WTC11 (cell line): Measurements from ENCODE around the gene HOXB1. TPM values are rescaled to one million over a fixed set of nuclear protein-coding genes. Genes with fewer than 3 reads are reported as not detected.

Source experiments
- ATAC-seq: fragments of 200-7000 bp; cut with Tn5 transposase; 2 replicates; pipeline ENCODE4 v1.10.0; 2021; ENCODE audit warnings: mild to moderate bottlenecking, moderate library complexity
- CTCF ChIA-PET: fragments of 300-600 bp; sonication (Branson Sonifier 250); formaldehyde crosslinking; loops from one replicate; lab custom pipeline; 2021; ENCODE audit warnings: antibody characterized with exemption; lab: Charles Lee
- POLR2A ChIA-PET: fragments of 350-600 bp; sonication (Branson Sonifier 250); formaldehyde crosslinking; loops from one replicate; lab custom pipeline; 2021; ENCODE audit warnings: antibody characterized with exemption; lab: Charles Lee
- DNase-seq: peaks from one replicate; pipeline ENCODE4 v3.0.0; 2021; ENCODE audit warnings: low spot score
- H3K27ac Mint-ChIP-seq: 2 replicates; pipeline ENCODE4 v1.8.0; 2021; ENCODE audit warnings: mixed read lengths
- H3K27me3 Mint-ChIP-seq: 2 replicates; pipeline ENCODE4 v1.8.0; 2021; ENCODE audit warnings: low read depth, mild to moderate bottlenecking, moderate library complexity, mixed read lengths
- H3K36me3 Mint-ChIP-seq: 2 replicates; pipeline ENCODE4 v1.8.0; 2021; ENCODE audit warnings: mixed read lengths
- H3K4me1 Mint-ChIP-seq: 2 replicates; pipeline ENCODE4 v1.8.0; 2022; ENCODE audit warnings: mixed read lengths
- H3K4me3 Mint-ChIP-seq: 2 replicates; pipeline ENCODE4 v1.8.0; 2021; ENCODE audit warnings: mild to moderate bottlenecking, moderate library complexity, mixed read lengths
- H3K9me3 Mint-ChIP-seq: 2 replicates; pipeline ENCODE4 v1.8.0; 2021; ENCODE audit warnings: mixed read lengths
- ARID4B ChIP-seq: sonication (generic); formaldehyde crosslinking; IDR thresholded peaks from 2 replicates; pipeline ENCODE4 v1.8.0; 2023; ENCODE audit warnings: missing genetic modification reagents, mild to moderate bottlenecking, borderline replicate concordance
- CDX4 ChIP-seq: fragments of 250-450 bp; sonication (Bioruptor Pico); IDR thresholded peaks from 2 replicates; pipeline ENCODE4 v1.9.0; 2021; ENCODE audit warnings: moderate library complexity, mild to moderate bottlenecking, inconsistent platforms, borderline replicate concordance
- ERG ChIP-seq: fragments of 250-450 bp; sonication (Bioruptor Pico); IDR thresholded peaks from 2 replicates; pipeline ENCODE4 v1.8.0; 2021; ENCODE audit warnings: mild to moderate bottlenecking
- FOXP1 ChIP-seq: sonication (generic); formaldehyde crosslinking; IDR thresholded peaks from 2 replicates; pipeline ENCODE4 v1.8.0; 2022; ENCODE audit warnings: missing genetic modification reagents, mild to moderate bottlenecking, moderate library complexity, borderline replicate concordance
- FOXP4 ChIP-seq: sonication (generic); formaldehyde crosslinking; IDR thresholded peaks from 2 replicates; pipeline ENCODE4 v1.8.0; 2022; ENCODE audit warnings: mild to moderate bottlenecking, missing genetic modification reagents
- GTF2I ChIP-seq: fragments of 250-450 bp; sonication (Bioruptor Pico); conservative IDR thresholded peaks from 2 replicates; pipeline ENCODE4 v1.4.0; 2021; ENCODE audit warnings: mild to moderate bottlenecking
- MAX ChIP-seq: sonication (generic); formaldehyde crosslinking; IDR thresholded peaks from 2 replicates; pipeline ENCODE4 v1.8.0; 2022; ENCODE audit warnings: mild to moderate bottlenecking, missing genetic modification reagents
- NFYB ChIP-seq: sonication (generic); formaldehyde crosslinking; conservative IDR thresholded peaks from 2 replicates; pipeline ENCODE4 v1.8.0; 2022; ENCODE audit warnings: low read depth, missing genetic modification reagents
- NR1H2 ChIP-seq: sonication (generic); formaldehyde crosslinking; IDR thresholded peaks from 2 replicates; pipeline ENCODE4 v1.9.0; 2021; ENCODE audit warnings: mild to moderate bottlenecking, moderate library complexity, missing genetic modification reagents
- RELA ChIP-seq: sonication (generic); formaldehyde crosslinking; IDR thresholded peaks from 2 replicates; pipeline ENCODE4 v1.8.1; 2022; ENCODE audit warnings: missing genetic modification reagents, mild to moderate bottlenecking, borderline replicate concordance
- SP1 ChIP-seq: sonication (generic); formaldehyde crosslinking; conservative IDR thresholded peaks from 2 replicates; pipeline ENCODE4 v1.8.1; 2022; ENCODE audit warnings: missing genetic modification reagents
- ZNF138 ChIP-seq: sonication (generic); formaldehyde crosslinking; conservative IDR thresholded peaks from 2 replicates; pipeline ENCODE4 v1.8.1; 2022; ENCODE audit warnings: mild to moderate bottlenecking, moderate library complexity, missing genetic modification reagents
- ZNF396 ChIP-seq: fragments of 250-450 bp; sonication (Bioruptor Pico); IDR thresholded peaks from 2 replicates; pipeline ENCODE4 v1.8.0; 2021; ENCODE audit warnings: mild to moderate bottlenecking, moderate library complexity, borderline replicate concordance
- ZNF512 ChIP-seq: sonication (generic); formaldehyde crosslinking; IDR thresholded peaks from 2 replicates; pipeline ENCODE4 v1.8.1; 2022; ENCODE audit warnings: missing genetic modification reagents, borderline replicate concordance
- ZNF671 ChIP-seq: fragments of 250-450 bp; sonication (Bioruptor Pico); IDR thresholded peaks from 2 replicates; pipeline ENCODE4 v1.8.0; 2021; ENCODE audit warnings: mild to moderate bottlenecking
- total RNA-seq: library from RNA; stranded (reverse); gene quantifications from 3 replicates; pipeline ENCODE4 v1.2.3, GENCODE V29; 2021

Gene HOXB1
- total RNA-seq, 1 experiment from 2014 or later = 0.63 TPM

GRCh38 chr17:48575673-48576478 lies 45.1 kb upstream of the HOXB1 start:
- H3K27me3 Mint-ChIP-seq = peaks cover 29% of the 10 kb centered on the region; the same call in 1 of the 2 replicates
- no peak for ATAC-seq
- H3K36me3 Mint-ChIP-seq = no peaks in the 10 kb centered on the region
- H3K9me3 Mint-ChIP-seq = no peaks in the 10 kb centered on the region
- no peak overlapping the region for H3K27ac Mint-ChIP-seq
- TF ChIP-seq ZNF138 (CRISPR knock-in tag) (no peak), FOXP4 (CRISPR knock-in tag) (no peak), NFYB (no peak), CDX4 (CRISPR knock-in tag) (no peak), ZNF396 (CRISPR knock-in tag) (no peak), ZNF671 (CRISPR knock-in tag) (no peak), ERG (CRISPR knock-in tag) (no peak), MAX (CRISPR knock-in tag) (no peak), RELA (CRISPR knock-in tag) (no peak), GTF2I (CRISPR knock-in tag) (no peak), FOXP1 (no peak), ARID4B (no peak), NR1H2 (CRISPR knock-in tag) (no peak), SP1 (CRISPR knock-in tag) (no peak), ZNF512 (CRISPR knock-in tag) (no peak)
- ChIA-PET POLR2A (no interaction called here), CTCF (no interaction called here)
- H3K4me1 Mint-ChIP-seq = peaks cover 39% of the 10 kb centered on the region
- no peak overlapping the region for H3K4me3 Mint-ChIP-seq
- DNase-seq = no peak
